OCI-LY1 (cell line): ENCODE data around the gene WDSUB1.

Source experiments
- CTCF ChIP-seq: fragments of 200-600 bp; sonication (generic), shearing (Covaris generic); IDR thresholded peaks from 2 replicates; pipeline ENCODE4 v1.5.1; 2017; ENCODE audit warnings: mild to moderate bottlenecking, antibody characterized with exemption, low read length, moderate library complexity, mixed read lengths
- EZH2 ChIP-seq: fragments of 200-600 bp; sonication (generic), shearing (Covaris generic); IDR thresholded peaks from 2 replicates; pipeline ENCODE4 v1.8.0; 2017; ENCODE audit warnings: borderline replicate concordance, mixed run types, mild to moderate bottlenecking, antibody characterized with exemption, low read length, moderate library complexity, mixed read lengths

- TF ChIP-seq CTCF (no peak), EZH2 (no peak)
These were observed 1.1 kb downstream of the WDSUB1 start for GRCh38 chr2:159285433-159285832.
